Measurements from ENCODE around the gene WDR41.

The WDR41 gene

DNA sequence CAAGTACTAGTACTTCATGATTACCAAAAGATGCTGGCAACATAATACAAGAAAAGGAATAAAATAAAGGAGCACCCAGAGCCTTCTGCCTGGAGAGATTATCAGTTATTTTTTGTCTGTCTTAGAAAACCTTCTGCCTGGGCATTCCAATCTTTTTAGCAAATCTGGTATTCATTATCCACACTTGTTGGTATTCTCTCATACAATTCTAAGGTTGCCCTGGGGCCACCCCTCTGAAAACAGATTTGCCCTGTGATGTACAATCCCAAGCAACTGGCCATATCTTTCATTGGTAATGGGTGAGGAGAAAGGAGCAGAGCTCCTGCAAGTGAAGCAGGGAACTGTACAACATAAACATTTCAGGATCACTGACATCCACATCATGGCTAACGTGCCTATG, 47.8 kb downstream of the WDR41 start:
- WGBS (ENCODE audit: extremely low coverage, insufficient coverage, low lambda C conversion rate) = no CpG with 5 or more reads among the region's 1 CpG
- no peak overlapping the region for H3K18ac ChIP-seq (ENCODE audit: low read length)
- no peak for DNase-seq

DNA sequence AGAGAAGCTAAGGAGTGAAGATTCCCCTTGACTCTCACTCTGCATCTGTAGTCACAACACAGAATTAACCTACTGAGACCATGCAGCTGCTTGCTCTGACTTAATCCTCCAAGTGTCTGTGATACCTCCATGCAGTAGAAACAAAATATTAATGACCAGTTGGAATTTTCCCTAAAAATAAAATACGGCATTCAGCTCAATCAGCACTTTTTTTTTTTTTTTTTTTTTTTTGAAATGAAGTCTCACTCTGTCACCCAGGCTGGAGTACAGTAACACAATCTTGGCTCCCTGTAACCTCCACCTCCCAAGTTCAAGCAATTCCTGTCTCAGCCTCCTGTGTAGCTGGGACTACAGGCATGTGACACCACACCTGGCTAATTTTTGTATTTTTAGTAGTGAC, 48.4 kb downstream of the WDR41 start:
- Histone ChIP-seq H3K36me3 (ENCODE audit: control insufficient read depth, insufficient read depth, low read length) (no peaks in the 10 kb centered on the region), H4K8ac (ENCODE audit: low read depth, low read length) (no peak overlapping the region), H3K9ac (ENCODE audit: low read length) (no peak overlapping the region), H3K56ac (ENCODE audit: low read length) (no peak overlapping the region), H3K4me1 (ENCODE audit: control insufficient read depth, low read depth, low read length) (no peaks in the 10 kb centered on the region), H2BK15ac (replicated peaks; ENCODE audit: low read depth) (no peak overlapping the region), H4K5ac (ENCODE audit: low read length) (no peak overlapping the region), H2BK120ac (ENCODE audit: low read depth, low read length) (no peak overlapping the region), H3K79me1 (ENCODE audit: low read length) (no peaks in the 10 kb centered on the region), H2AK5ac (ENCODE audit: low read length) (no peak overlapping the region), H2BK5ac (ENCODE audit: low read length) (no peak overlapping the region), H3K79me2 (ENCODE audit: control insufficient read depth, insufficient read depth, low read length) (no peaks in the 10 kb centered on the region), H3K4me3 (ENCODE audit: low read length) (no peak overlapping the region), H3K18ac (ENCODE audit: low read length) (no peak overlapping the region), H3K4me2 (ENCODE audit: low read length) (no peak overlapping the region), H3K4ac (ENCODE audit: low read depth, low read length) (no peak overlapping the region), H3K27ac (ENCODE audit: low read depth, low read length) (no peak overlapping the region), H3K27me3 (ENCODE audit: insufficient read depth, low read length, poor library complexity) (no peaks in the 10 kb centered on the region), H3K23ac (ENCODE audit: low read length) (no peak overlapping the region)
- no CpG with 5 or more reads among the region's 1 CpG for WGBS (ENCODE audit: extremely low coverage, insufficient coverage, low lambda C conversion rate)
- DNase-seq = no peak

More for the DNA sequence above, 47.8 kb downstream of the WDR41 start:
- H3K9ac ChIP-seq (ENCODE audit: low read length) = no peak overlapping the region
- H3K4me1 ChIP-seq (ENCODE audit: control insufficient read depth, low read depth, low read length) = no peaks in the 10 kb centered on the region
- no peak overlapping the region for H2AK5ac ChIP-seq (ENCODE audit: low read length)
- H2BK5ac ChIP-seq (ENCODE audit: low read length) = no peak overlapping the region
- no peak overlapping the region for H3K27ac ChIP-seq (ENCODE audit: low read depth, low read length)
- H3K36me3 ChIP-seq (ENCODE audit: control insufficient read depth, insufficient read depth, low read length) = peaks cover 3% of the 10 kb centered on the region
- no peak overlapping the region for H2BK15ac ChIP-seq (replicated peaks; ENCODE audit: low read depth)
- H3K79me1 ChIP-seq (ENCODE audit: low read length) = no peaks in the 10 kb centered on the region
- H3K23ac ChIP-seq (ENCODE audit: low read length) = no peak overlapping the region
- H3K4me2 ChIP-seq (ENCODE audit: low read length) = no peak overlapping the region
- no peak overlapping the region for H4K5ac ChIP-seq (ENCODE audit: low read length)
- H4K8ac ChIP-seq (ENCODE audit: low read depth, low read length) = no peak overlapping the region
- H3K56ac ChIP-seq (ENCODE audit: low read length) = no peak overlapping the region
- H3K79me2 ChIP-seq (ENCODE audit: control insufficient read depth, insufficient read depth, low read length) = no peaks in the 10 kb centered on the region
- H3K4me3 ChIP-seq (ENCODE audit: low read length) = no peak overlapping the region
- no peaks in the 10 kb centered on the region for H3K27me3 ChIP-seq (ENCODE audit: insufficient read depth, low read length, poor library complexity)
- H2BK120ac ChIP-seq (ENCODE audit: low read depth, low read length) = no peak overlapping the region
- no peak overlapping the region for H3K4ac ChIP-seq (ENCODE audit: low read depth, low read length)

DNA sequence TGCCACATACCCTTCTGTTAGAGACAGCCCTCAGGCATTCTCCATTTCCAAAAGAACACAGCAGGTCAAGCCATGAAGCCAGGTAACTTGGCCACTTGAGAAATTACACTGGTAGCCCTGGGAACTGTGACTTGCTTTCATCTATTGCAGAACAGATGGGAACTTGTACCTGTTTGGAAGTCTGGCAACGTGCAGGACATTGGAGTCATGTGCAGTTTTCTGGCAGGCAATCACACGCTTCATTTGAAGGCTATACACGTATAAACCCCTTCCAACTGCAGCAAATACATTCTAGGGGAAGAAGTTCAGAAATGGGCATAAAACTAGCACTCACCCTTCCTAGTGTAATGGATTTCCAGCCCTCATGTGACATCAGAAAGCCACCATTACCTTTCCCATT, 54.0 kb downstream of the WDR41 start:
- H3K36me3 ChIP-seq (ENCODE audit: control insufficient read depth, insufficient read depth, low read length) = peaks cover 1% of the 10 kb centered on the region
- no CpG with 5 or more reads among the region's 3 CpGs for WGBS (ENCODE audit: extremely low coverage, insufficient coverage, low lambda C conversion rate)
- H3K27ac ChIP-seq (ENCODE audit: low read depth, low read length) = no peak overlapping the region
- no peak overlapping the region for H2BK120ac ChIP-seq (ENCODE audit: low read depth, low read length)
- no peak overlapping the region for H3K9ac ChIP-seq (ENCODE audit: low read length)
- no peaks in the 10 kb centered on the region for H3K4me1 ChIP-seq (ENCODE audit: control insufficient read depth, low read depth, low read length)
- no peak overlapping the region for H2BK5ac ChIP-seq (ENCODE audit: low read length)
- no peak for DNase-seq
- H3K79me1 ChIP-seq (ENCODE audit: low read length) = no peaks in the 10 kb centered on the region
- no peaks in the 10 kb centered on the region for H3K27me3 ChIP-seq (ENCODE audit: insufficient read depth, low read length, poor library complexity)
- H3K79me2 ChIP-seq (ENCODE audit: control insufficient read depth, insufficient read depth, low read length) = no peaks in the 10 kb centered on the region
- no peak overlapping the region for H4K5ac ChIP-seq (ENCODE audit: low read length)
- H3K23ac ChIP-seq (ENCODE audit: low read length) = no peak overlapping the region
- H3K18ac ChIP-seq (ENCODE audit: low read length) = no peak overlapping the region
- H3K4ac ChIP-seq (ENCODE audit: low read depth, low read length) = no peak overlapping the region
- no peak overlapping the region for H2AK5ac ChIP-seq (ENCODE audit: low read length)
- no peak overlapping the region for H3K4me3 ChIP-seq (ENCODE audit: low read length)
- H3K56ac ChIP-seq (ENCODE audit: low read length) = no peak overlapping the region
- no peak overlapping the region for H2BK15ac ChIP-seq (replicated peaks; ENCODE audit: low read depth)
- no peak overlapping the region for H4K8ac ChIP-seq (ENCODE audit: low read depth, low read length)
- no peak overlapping the region for H3K4me2 ChIP-seq (ENCODE audit: low read length)

DNA sequence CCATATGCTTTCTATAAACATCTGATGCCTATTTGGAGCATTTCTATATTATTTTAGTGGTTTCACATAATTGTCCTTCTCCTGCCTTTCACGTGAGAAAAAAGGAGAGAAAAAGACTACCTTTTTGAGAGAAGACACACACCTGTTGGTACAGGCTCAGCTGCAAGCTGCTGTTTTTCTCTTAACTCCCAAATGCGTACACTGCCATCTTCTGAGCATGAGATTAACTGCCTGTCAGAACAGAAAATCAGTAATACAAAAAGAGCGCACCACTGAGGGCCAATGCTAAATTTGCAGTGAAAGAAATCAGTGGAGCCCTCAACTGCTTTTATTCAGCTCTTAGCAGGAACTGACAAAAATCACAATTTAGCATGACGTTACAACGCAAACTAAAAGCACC, 54.9 kb downstream of the WDR41 start:
- no peaks in the 10 kb centered on the region for H3K4me1 ChIP-seq (ENCODE audit: control insufficient read depth, low read depth, low read length)
- peak; percentile 39 for DNase-seq
- no CpG with 5 or more reads among the region's 5 CpGs for WGBS (ENCODE audit: extremely low coverage, insufficient coverage, low lambda C conversion rate)

DNA sequence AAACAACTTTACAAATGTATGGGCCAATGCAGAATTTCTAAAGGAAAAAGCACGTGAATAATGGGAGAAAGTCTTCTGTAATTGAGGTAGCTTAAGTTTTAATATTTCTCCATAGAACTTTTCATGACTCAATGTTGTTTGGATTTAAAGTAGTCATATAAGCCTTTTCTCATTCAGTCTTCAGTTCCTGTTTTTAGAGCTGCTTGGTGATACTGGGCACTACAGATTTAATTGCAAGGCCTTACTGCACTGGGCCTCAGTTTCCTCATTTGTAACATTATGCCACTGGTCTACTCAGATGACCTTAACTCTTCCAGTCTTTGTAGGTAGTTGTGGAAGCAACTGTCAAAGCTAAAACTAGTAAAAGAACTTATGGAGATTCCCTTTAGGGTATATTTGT, 60.4 kb downstream of the WDR41 start:
- no peak overlapping the region for H3K9ac ChIP-seq (ENCODE audit: low read length)
- no peak overlapping the region for H2BK120ac ChIP-seq (ENCODE audit: low read depth, low read length)
- H2AK5ac ChIP-seq (ENCODE audit: low read length) = no peak overlapping the region
- no peaks in the 10 kb centered on the region for H3K79me1 ChIP-seq (ENCODE audit: low read length)
- H3K36me3 ChIP-seq (ENCODE audit: control insufficient read depth, insufficient read depth, low read length) = peaks cover 1% of the 10 kb centered on the region
- no peak overlapping the region for H2BK5ac ChIP-seq (ENCODE audit: low read length)
- H3K4me2 ChIP-seq (ENCODE audit: low read length) = no peak overlapping the region
- H3K27me3 ChIP-seq (ENCODE audit: insufficient read depth, low read length, poor library complexity) = no peaks in the 10 kb centered on the region
- no peak overlapping the region for H4K5ac ChIP-seq (ENCODE audit: low read length)
- H3K18ac ChIP-seq (ENCODE audit: low read length) = no peak overlapping the region
- H3K4ac ChIP-seq (ENCODE audit: low read depth, low read length) = no peak overlapping the region
- H3K4me1 ChIP-seq (ENCODE audit: control insufficient read depth, low read depth, low read length) = no peaks in the 10 kb centered on the region
- no peaks in the 10 kb centered on the region for H3K79me2 ChIP-seq (ENCODE audit: control insufficient read depth, insufficient read depth, low read length)
- no CpG with 5 or more reads among the region's 1 CpG for WGBS (ENCODE audit: extremely low coverage, insufficient coverage, low lambda C conversion rate)
- no peak overlapping the region for H3K23ac ChIP-seq (ENCODE audit: low read length)
- DNase-seq = no peak
- H3K4me3 ChIP-seq (ENCODE audit: low read length) = no peak overlapping the region
- no peak overlapping the region for H2BK15ac ChIP-seq (replicated peaks; ENCODE audit: low read depth)
- no peak overlapping the region for H4K8ac ChIP-seq (ENCODE audit: low read depth, low read length)
- no peak overlapping the region for H3K56ac ChIP-seq (ENCODE audit: low read length)
- no peak overlapping the region for H3K27ac ChIP-seq (ENCODE audit: low read depth, low read length)

More for the DNA sequence above, 54.9 kb downstream of the WDR41 start:
- Histone ChIP-seq H3K4me2 (ENCODE audit: low read length) (no peak overlapping the region), H3K79me2 (ENCODE audit: control insufficient read depth, insufficient read depth, low read length) (no peaks in the 10 kb centered on the region), H2AK5ac (ENCODE audit: low read length) (no peak overlapping the region), H3K79me1 (ENCODE audit: low read length) (no peaks in the 10 kb centered on the region), H3K27ac (ENCODE audit: low read depth, low read length) (no peak overlapping the region), H3K9ac (ENCODE audit: low read length) (no peak overlapping the region), H3K4me3 (ENCODE audit: low read length) (no peak overlapping the region), H3K23ac (ENCODE audit: low read length) (no peak overlapping the region), H3K27me3 (ENCODE audit: insufficient read depth, low read length, poor library complexity) (no peaks in the 10 kb centered on the region), H3K56ac (ENCODE audit: low read length) (no peak overlapping the region), H4K5ac (ENCODE audit: low read length) (no peak overlapping the region), H4K8ac (ENCODE audit: low read depth, low read length) (no peak overlapping the region), H3K4ac (ENCODE audit: low read depth, low read length) (no peak overlapping the region), H2BK15ac (replicated peaks; ENCODE audit: low read depth) (no peak overlapping the region), H2BK120ac (ENCODE audit: low read depth, low read length) (no peak overlapping the region), H3K18ac (ENCODE audit: low read length) (no peak overlapping the region), H3K36me3 (ENCODE audit: control insufficient read depth, insufficient read depth, low read length) (peaks cover 1% of the 10 kb centered on the region), H2BK5ac (ENCODE audit: low read length) (no peak overlapping the region)

DNA sequence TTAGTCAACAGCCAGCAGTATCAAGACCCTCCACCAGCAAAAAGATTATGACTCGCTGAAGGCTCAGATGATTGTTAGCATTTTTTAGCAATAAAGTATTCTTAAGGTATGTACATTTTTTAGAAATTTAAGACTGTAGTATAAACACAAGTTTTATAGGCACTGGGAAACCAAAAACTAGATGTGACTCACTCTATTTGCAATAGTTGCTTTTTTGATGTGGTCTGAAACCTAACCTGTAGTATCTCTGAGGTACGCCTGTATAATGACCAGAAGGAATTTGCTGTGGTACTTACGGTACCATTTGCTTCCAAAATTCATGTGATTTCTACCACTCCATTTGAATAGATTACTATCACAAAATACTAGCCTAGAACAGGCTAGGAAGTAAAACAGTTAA, 60.8 kb downstream of the WDR41 start:
- H3K79me1 ChIP-seq (ENCODE audit: low read length) = no peaks in the 10 kb centered on the region
- H3K79me2 ChIP-seq (ENCODE audit: control insufficient read depth, insufficient read depth, low read length) = no peaks in the 10 kb centered on the region
- H3K4me3 ChIP-seq (ENCODE audit: low read length) = no peak overlapping the region
- H2AK5ac ChIP-seq (ENCODE audit: low read length) = no peak overlapping the region
- no peak overlapping the region for H3K9ac ChIP-seq (ENCODE audit: low read length)
- no peaks in the 10 kb centered on the region for H3K4me1 ChIP-seq (ENCODE audit: control insufficient read depth, low read depth, low read length)
- H3K23ac ChIP-seq (ENCODE audit: low read length) = no peak overlapping the region
- no peak overlapping the region for H3K27ac ChIP-seq (ENCODE audit: low read depth, low read length)
- no peak overlapping the region for H4K8ac ChIP-seq (ENCODE audit: low read depth, low read length)
- DNase-seq = no peak
- no peaks in the 10 kb centered on the region for H3K36me3 ChIP-seq (ENCODE audit: control insufficient read depth, insufficient read depth, low read length)
- no peak overlapping the region for H2BK120ac ChIP-seq (ENCODE audit: low read depth, low read length)
- H2BK15ac ChIP-seq (replicated peaks; ENCODE audit: low read depth) = no peak overlapping the region
- no peak overlapping the region for H3K4ac ChIP-seq (ENCODE audit: low read depth, low read length)
- H3K4me2 ChIP-seq (ENCODE audit: low read length) = no peak overlapping the region
- no peaks in the 10 kb centered on the region for H3K27me3 ChIP-seq (ENCODE audit: insufficient read depth, low read length, poor library complexity)
- no CpG with 5 or more reads among the region's 3 CpGs for WGBS (ENCODE audit: extremely low coverage, insufficient coverage, low lambda C conversion rate)
- no peak overlapping the region for H3K56ac ChIP-seq (ENCODE audit: low read length)
- H2BK5ac ChIP-seq (ENCODE audit: low read length) = no peak overlapping the region
- no peak overlapping the region for H3K18ac ChIP-seq (ENCODE audit: low read length)
- H4K5ac ChIP-seq (ENCODE audit: low read length) = no peak overlapping the region
